Frontal cortex (tissue), 4 donors: ENCODE measurements around the gene TCF7L2. TPM values are rescaled to one million over a fixed set of nuclear protein-coding genes. Genes with fewer than 3 reads are reported as not detected.
A peak's percentile ranks its signal among the peaks of the same experiment; 100 is the strongest.
"Not testable (repeated sequence)": the region's sequence is repeated elsewhere in the genome, so short reads cannot be mapped to it uniquely, and the experiment has no call there.

ENCODE experiments used
- DNase-seq, 2 donors: peaks; one replicate each; pipeline ENCODE4 v3.0.0; 2012; ENCODE audit warnings: low spot score in 2 of 2
- FAIRE-seq: peaks from 2 replicates; lab custom pipeline; 2012; peaks lifted over from hg19 to GRCh38; lab: Jason Lieb, UNC
- total RNA-seq: library from RNA; depleted of rRNA; stranded (reverse); fragments of >200 nt; gene quantifications from one replicate; pipeline ENCODE4 v1.2.3, GENCODE V29; 2014
- donor health status: control.
- donor health status: control.
- donor health status: control.

The TCF7L2 gene
- total RNA-seq, 1 donor from 2014 or later, result 0.82 TPM

DNA sequence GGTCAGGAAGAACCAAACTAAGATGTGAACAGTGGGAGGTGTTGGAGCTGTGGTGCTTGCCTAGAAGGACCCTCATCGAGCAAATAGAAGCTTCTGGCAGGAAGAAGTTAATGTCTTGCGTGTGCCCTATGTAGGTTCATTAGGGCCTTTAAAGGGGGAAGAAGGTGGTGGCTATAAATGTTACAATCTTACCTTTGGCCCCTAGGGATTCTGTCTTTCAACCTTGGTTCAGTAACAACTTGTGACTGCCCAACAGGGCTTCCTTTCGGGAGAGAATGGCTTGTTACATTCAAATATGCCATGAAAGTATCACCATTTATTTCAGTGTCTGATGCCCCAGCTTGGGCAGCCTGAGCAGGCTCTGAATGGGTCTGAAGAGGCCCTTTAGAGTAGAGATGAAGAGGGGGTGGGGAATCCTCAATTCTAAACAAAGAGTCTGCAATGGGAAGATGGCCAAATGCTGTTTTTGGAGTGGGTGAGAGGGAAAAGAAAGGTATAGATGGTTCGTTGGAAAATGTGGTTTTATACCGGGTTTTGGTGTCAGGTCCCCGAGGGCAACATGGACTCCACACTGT is 108.0 kb downstream of the TCF7L2 start:
- FAIRE-seq (no peak), DNase-seq (no peak)

DNA sequence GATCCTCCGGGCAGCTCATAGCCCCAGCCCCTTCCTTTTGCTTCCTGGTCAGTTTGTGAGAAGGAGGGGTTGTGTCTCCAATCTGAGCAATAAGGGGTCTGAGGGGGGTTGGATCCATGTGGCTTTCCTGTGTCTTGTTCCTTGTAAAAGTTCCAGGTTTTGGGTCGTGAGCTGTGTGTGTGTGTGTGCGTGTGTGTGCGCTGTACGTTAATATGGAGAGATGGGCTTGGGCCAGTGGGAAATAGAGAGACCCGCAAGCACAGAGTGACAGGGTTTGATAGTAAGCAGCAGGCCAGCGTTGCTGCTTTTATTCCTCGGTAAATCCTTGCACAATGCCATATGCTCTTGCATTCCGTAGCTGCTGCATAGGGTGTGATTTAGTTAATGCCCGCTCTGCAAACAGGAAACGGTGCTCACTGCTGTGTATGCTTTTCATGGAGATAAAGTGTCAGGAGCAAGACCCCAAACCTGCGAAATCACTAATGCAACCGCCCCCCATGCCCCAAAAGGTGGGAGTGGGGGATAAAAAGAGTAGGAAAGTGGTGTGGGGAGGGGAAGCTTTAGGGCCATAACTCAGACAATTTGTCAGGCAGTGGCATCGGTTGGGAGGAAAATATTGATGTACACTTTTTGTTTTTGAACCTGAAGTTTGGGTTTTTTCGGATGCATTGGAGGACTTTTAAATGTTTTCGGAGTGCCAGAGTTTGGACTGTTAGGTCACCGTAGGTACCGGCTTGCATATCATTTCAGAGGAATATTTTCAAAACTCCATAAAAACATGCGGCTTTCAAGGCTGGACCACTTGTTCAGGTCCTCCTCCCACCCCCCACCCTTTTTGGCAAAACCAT is 108.7 kb downstream of the TCF7L2 start:
- DNase-seq (no peak), FAIRE-seq (no peak)

DNA sequence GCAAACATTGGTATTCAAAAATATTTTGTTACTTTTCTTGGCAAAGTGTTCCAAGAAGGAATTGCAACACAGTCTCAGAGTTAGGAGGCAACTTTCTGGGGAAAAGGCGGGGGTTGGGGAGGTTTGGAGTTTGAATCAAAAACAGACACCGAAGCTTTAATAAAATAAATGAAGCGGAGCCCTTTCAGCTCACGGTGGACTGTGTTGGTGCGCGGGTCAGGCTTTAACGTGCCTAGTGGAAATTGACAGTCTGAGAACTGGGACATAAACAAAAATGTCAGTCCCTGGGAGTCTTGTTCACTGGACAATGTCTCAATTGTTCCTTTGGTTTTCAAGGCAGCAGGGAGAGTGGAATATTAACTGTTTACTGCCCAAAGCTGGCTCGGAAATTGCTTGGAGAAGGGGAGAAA is 109.3 kb downstream of the TCF7L2 start:
- DNase-seq (peak; percentile 36 to 60), FAIRE-seq (no peak)

DNA sequence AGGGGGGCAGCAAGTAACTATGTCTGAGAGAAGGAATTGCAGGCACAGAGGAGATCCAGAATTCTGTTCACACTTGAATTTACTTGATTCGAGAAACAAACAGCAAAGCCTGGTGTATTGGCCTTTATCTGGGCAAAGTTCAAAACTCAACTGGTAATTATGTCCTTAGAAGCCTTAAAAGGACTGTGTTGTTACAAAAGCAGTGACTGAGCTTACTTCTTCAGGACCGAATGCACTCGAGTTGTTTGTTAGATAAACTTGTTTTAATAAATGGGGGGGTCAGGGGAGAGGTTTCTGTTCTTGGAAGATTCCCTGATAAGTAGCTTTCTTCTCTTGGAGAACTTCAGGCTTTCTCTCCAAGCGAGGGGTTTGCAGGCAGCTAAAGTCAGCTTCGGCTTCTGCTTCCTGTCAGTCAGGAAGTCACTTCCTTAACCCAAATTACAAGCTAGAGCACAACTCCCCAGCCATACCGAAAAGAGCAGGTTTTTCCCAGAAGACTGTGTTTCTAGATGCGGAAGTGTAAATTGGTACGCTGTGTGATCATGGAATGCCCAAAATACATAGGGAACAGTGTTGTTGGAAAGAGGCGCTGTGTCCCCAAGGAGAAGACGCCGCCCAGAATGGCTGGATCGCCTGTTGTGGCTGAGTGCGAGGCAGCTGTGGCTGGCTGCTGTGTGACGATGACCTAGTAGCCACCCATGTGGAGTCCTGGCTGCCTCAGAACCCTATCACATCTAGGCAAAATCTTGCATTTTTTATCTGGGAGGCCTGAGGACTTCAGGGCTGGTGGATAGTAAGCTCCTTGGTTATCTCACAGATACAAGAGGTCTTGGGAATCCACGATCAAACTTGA is 110.4 kb downstream of the TCF7L2 start:
- DNase-seq, result peak in 1 of 2 donors; percentile 17
- no peak for FAIRE-seq

DNA sequence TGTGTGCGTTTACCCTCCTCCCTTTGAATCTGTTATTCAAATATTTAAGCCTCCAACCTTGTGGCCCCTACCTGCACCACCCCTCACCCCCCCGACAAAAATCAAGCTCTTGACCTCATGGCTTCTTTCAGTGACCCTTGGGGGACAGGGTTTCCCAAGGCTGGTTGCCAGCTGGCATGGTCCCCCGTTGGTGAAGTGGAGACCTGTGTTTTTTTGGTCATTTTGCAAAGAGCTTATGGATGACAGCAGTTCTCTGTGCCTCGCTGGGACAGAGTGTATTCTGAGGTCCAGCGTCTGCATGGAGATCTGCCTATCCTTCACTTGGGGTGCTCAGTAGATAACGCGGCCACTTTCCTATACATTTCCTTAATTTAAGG is 111.0 kb downstream of the TCF7L2 start:
- DNase-seq (no peak), FAIRE-seq (no peak)

DNA sequence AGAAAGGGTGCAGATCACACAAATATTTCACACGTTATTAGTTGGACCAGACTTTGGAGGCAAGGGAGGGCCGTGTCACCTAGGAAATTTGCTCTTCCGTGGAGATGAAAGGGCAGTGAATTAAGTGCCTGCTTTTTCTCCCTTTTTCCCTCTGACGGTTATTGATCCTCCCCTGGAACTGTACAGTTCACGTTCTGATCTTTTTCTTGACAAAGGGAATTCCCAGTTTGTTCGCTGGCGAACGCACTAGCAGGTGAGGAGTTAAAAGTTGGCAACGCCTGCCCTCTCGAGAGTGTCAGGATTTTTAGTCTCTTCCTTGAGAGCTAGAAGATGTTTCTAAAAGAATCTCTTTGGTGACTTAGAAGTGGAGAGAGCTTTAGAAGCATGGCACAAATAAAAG is 111.5 kb downstream of the TCF7L2 start:
- no peak for DNase-seq
- FAIRE-seq, result no peak

DNA sequence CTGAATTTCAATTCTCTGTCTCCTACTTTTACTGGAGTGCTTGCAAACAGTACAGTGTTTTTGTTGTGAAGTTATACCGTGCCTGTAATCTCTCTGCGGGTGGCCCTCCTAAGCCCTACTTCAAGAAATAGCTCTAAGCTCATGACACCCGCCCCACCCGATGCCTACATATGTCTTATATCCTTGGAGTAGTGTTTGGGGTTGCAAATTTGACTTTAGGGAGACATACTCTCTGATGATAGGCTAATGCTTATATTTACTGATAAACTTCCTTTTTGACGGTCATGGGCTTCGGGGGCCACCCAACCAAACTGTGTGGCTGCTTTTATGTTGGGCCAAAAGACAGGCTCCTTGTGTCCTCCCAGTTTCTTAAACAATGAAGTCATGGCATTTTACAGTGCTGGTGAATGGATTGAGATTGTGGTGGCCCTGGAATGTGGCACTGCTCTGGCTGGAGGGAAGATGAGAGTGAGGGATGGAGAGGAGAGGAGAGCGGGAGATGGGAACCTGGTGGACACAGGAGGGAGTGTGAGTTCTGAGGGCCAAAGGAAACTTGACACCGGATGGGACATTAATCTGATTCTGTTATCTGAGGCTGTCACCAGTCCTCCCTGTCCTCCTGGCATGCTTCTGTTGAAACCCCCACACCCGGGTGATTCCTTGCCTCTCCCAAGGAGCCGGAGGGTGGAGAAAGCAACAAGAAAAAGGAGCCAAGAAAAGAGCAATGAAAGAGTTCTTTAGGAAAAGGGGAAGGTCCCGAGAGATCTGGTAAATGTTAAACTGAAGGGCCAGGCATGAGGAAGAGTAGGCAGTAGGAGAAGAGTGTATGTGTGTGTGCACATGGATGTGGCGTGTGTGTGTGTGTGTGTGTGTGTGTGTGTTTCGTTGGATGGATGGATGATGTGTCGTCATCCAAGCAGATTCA is 113.3 kb downstream of the TCF7L2 start:
- FAIRE-seq (no peak), DNase-seq (no peak)

DNA sequence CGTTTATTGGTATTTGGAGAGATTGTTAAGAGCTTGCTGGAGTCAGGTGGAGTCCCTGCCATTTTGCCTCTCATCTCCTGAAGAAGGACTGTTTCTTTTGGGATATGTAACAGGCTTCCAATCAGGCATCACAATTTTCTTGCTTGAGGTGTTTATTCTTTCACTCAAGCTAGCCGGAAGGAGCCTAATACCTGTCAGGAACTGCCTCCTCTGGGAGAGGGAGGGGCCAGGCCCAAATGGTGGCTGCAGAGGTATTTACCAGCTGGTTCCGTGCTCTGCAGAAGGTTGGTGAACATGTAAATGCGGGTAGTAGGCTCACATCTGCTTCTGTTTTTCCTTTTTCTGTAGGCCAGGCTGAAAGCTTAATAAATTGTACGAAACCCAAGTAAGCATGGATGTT is 114.0 kb downstream of the TCF7L2 start:
- no peak for DNase-seq
- FAIRE-seq, result no peak

DNA sequence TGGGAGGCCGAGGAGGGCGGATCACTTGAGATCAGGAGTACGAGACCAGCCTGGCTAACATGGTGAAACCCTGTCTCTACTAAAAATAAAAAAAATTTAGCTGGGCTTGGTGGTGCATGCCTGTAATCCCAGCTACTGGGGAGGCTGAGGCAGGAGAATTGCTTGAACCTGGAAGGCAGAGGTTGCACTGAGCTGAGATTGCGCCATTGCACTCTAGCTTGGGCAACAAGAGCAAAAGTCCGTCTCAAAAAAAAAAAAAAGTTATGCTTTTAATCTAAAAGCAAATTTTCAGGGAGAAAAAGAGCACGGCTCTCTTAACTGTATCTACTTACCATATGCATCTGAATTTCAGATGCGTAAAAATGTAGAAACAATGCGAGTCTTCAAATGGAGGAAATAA is 116.1 kb downstream of the TCF7L2 start:
- DNase-seq, FAIRE-seq: not testable (repeated sequence)

DNA sequence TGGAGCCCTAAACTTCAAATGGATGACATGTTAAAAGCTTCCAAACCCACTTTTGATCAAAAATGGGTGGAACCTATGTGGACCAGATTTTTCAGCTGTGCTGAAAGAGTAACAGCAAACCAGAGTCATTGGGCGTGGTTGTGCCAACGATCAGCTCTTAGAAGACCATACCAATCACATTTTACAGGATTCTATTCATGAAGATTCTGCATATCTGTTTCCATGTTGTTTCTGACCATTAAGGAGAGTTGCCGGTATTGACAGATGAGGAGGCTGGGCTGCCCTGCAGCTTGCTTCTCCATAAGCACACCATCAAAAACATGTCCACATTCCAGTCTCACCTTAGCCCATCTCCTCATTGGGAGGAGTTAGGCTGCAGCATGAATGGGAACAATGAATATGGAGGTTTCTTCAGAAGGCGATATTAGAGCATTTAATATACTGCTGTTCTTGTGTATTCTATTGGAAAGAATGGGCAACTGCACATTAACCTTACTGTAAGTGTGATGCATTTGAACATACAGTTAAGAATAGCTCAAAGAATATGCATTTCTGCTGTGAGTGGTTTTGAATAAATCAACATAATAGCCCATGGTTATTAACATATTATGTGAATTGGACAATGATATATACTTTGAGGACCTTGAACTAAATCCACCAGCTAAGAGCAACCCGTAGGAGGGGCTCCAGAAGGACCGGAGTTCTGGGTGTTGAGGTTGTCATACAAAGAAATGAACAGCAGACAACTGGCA is 116.7 kb downstream of the TCF7L2 start:
- DNase-seq, result no peak
- no peak for FAIRE-seq

DNA sequence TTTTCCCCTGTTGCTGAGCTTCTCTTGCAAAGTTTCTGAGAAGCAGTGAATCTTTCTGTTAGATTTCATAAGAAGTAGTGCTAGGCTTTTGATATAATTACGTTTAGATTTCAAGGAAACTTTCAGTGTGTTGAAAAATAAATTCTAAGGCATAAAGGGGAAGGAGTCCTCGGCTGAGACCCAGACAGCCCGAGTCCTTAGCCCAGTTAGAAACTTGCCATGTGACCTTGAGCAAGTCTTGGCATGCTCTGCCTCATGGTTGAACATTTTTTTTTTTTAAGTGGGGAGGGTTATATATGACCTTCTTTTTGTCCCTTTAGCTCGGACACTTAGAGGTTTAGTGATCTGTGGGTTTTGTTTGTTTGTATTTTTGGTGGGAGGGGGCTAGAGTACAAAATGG is 117.5 kb downstream of the TCF7L2 start:
- DNase-seq, result no peak
- FAIRE-seq, result no peak

DNA sequence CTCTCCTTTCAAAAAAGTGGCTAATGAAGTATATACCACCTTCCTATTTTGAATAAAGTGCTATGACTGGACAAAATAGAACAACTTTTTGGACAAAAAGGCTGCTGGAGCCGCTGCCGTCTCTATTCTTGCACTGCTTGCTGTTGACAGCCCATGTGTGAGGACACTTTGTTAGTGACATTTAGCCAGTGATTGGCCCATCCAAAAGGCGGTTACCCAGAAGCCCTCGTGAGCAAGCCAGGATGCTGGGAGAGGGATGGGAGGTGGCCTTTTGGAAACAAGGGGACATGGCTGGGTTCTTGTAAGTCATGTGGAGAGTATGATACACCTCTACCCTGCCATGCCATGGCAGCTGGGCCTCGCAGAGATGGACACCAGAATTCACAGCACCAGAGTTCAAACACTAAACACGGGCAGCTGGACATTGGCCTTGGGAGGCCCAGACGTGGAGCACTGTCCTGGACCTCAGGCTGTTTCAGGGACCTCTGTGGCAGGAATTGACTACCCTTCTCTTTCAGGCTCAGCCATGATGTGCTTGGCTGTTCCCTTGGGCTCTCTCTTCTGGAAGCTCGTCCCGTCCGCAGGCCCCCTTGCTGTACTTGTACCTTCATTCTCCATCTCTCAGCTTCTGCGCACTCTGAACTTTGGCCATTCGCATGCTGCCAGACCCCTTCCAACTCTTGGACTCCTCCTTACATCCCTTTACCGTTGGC is 118.3 kb downstream of the TCF7L2 start:
- FAIRE-seq, result no peak
- DNase-seq, result no peak

DNA sequence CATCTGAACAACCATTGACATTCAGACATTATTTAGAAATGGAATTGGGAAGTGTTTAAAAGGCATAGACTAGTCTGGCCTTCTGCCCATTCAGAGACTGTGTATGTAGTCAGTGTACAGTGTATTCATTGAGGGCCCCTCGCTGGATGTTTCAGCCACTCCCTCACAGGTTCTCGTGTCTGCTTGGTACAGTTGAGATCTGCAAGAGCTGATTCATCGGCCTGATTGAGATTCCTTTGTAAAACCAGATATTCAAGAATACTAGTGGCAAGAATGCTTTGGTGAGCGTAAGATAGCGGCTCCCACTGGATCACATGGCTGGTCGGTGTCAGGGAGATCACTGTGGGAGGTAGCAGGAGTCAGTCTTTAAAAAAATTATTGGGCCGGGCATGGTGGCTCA is 119.5 kb downstream of the TCF7L2 start:
- DNase-seq, result no peak
- no peak for FAIRE-seq

DNA sequence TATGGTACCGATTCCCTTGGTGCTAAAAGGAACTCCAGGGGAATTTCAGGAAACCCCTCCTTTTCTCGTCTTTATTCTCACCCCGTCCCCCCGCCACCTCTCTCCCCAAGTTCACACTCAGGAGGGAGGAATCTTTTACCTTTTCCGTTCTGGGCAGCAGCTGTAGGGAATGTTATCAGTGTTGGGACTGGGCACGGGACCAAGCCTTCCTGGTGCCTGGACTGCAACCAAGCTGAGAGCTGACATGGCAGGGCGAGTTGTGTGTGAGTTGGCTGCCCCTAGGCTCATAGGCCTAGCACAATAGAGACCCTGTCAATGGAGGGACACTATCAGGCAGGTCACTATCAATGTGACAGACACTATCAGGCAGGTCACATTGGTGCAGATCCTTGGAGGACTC is 121.4 kb downstream of the TCF7L2 start:
- no peak for FAIRE-seq
- DNase-seq, result no peak

DNA sequence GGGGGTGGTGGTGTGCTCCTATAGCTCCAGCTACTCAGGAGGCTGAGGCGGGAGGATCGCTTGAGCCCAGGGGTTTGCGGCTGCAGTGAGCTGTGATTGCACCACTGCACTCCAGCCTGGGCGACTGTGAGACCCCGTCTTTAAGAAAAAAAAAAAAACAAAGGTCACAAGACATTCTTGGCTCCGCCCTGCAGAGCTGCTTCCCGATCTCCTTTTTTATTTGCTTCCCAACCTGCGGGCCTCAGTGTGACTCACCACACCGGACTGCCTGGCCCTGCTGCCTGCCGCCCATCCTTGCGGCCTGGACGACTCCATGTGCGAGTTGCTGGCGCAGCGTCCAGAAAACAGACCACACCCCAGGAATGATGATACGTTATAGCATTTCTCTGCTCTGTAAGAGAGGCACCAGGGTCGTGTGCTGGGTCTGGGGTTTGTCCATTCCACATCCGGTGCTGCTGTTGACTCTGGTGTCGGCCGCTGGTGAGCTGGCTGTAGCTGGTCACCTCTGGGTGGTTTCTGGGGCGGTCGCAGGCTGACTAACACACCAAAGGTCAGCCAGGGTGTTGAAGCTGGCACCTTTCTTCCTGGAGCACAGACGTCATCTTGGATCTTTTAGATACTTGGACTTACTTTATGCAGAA is 123.6 kb downstream of the TCF7L2 start:
- FAIRE-seq (no peak), DNase-seq (no peak)

DNA sequence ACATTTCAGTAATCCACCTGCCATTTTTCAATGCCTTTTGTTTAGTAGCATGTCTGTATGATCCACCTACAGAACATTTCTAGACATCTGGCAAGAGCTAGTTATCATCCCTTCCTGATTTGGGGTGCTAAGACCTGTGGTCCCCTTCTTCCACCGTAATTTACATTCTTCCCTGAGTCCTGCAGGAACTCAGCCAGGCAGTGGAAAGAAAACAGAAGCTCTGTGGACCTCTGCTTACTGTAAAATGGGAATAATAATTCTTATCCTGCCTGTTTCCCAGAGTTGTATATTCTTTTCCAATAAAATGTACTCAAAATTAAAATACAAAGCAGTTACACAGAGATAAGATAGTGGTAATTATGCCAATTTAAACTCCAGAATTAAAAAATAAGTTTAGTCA is 126.9 kb downstream of the TCF7L2 start:
- DNase-seq (no peak), FAIRE-seq (no peak)

DNA sequence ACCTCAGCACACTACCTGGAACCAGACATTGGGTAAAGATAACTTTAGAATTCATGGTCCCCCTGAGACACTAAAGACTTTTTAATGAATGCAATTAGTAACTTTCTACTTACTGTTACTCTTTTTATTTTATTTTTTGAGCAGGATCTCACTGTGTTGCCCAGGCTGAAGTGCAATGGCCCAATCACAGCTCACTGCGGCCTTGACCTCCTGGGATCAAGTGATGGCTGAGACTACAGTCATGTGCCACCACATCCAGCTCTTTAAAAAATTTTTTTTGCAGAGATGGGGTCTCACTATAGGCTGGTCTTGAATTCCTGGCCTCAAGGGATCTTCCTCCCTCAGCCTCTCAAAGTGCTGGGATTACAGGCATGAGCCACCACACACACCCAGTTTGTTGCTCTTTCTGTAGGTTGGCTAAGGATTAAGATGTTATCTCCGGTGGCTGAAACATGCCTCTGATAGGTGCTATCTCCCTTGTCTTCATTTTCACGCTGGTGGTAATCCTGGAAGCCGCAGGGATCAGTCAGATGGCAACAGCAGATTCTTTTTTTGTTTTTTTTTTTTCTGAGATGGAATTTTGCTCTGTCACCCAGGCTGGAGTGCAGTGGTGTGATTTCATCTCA is 128.3 kb downstream of the TCF7L2 start:
- FAIRE-seq (no peak), DNase-seq (no peak)
